GM12878 (cell line): ENCODE measurements around the gene SNX10. TPM values are rescaled to one million over a fixed set of nuclear protein-coding genes. Genes with fewer than 3 reads are reported as not detected.
A peak's percentile ranks its signal among the peaks of the same experiment; 100 is the strongest.

ENCODE experiments used
- ASH2L ChIP-seq: fragments of 300-600, 200-600 bp; sonication (generic); IDR thresholded peaks from 2 replicates; pipeline ENCODE4 v1.6.1; 2017; ENCODE audit warnings: low read depth, mild to moderate bottlenecking, borderline replicate concordance
- BCL11A ChIP-seq: IDR thresholded peaks from 2 replicates; pipeline ENCODE4 v1.6.1; 2011; ENCODE audit warnings: low read depth, low read length
- CHD2 ChIP-seq: IDR thresholded peaks from 2 replicates; pipeline ENCODE4 v1.6.1; 2011; ENCODE audit warnings: low read depth, low read length, improper control_type of control experiment, borderline replicate concordance
- DPF2 ChIP-seq: fragments of 450-650 bp; IDR thresholded peaks from 2 replicates; pipeline ENCODE4 v1.6.1; 2017; ENCODE audit warnings: mild to moderate bottlenecking
- EZH2 ChIP-seq: IDR thresholded peaks from 2 replicates; pipeline ENCODE4 v1.6.1; 2012; ENCODE audit warnings: low read depth, mild to moderate bottlenecking, control low read depth, inconsistent platforms, low read length, borderline replicate concordance; ENCODE audit not compliant: control insufficient read depth
- FOXM1 ChIP-seq: IDR thresholded peaks from 2 replicates; pipeline ENCODE4 v1.6.1; 2012; ENCODE audit warnings: low read depth, mild to moderate bottlenecking, inconsistent platforms, low read length, moderate library complexity
- HCFC1 ChIP-seq: fragments of 150-350 bp; IDR thresholded peaks from 2 replicates; pipeline ENCODE4 v1.6.1; 2014; ENCODE audit warnings: low read length
- HDAC6 ChIP-seq: fragments of 200-600 bp; sonication (generic); IDR thresholded peaks from one replicate; pipeline ENCODE4 v1.8.0; 2017; ENCODE audit warnings: antibody characterized with exemption; ENCODE audit not compliant: unreplicated experiment
- IKZF2 ChIP-seq, 2 experiments: fragments of 450-650 bp; IDR thresholded peaks; 2 replicates each; pipeline ENCODE4 v1.6.1; 2017; ENCODE audit warnings: mild to moderate bottlenecking in 2 of 2, moderate library complexity in 2 of 2
- JUND ChIP-seq: IDR thresholded peaks from 2 replicates; pipeline ENCODE4 v1.6.1; 2012; ENCODE audit warnings: low read depth, mild to moderate bottlenecking, low read length, improper control_type of control experiment, moderate library complexity
- KAT2A ChIP-seq: conservative IDR thresholded peaks from 2 replicates; pipeline ENCODE4 v1.6.1; 2011; ENCODE audit warnings: low read depth, low read length; ENCODE audit not compliant: control insufficient read depth
- KLF5 ChIP-seq: fragments of 450-650 bp; IDR thresholded peaks from 2 replicates; pipeline ENCODE4 v1.6.1; 2014; ENCODE audit warnings: mild to moderate bottlenecking; ENCODE audit not compliant: partially characterized antibody
- LARP7 ChIP-seq: fragments of 450-650 bp; IDR thresholded peaks from 2 replicates; pipeline ENCODE4 v1.6.1; 2017; ENCODE audit warnings: mild to moderate bottlenecking
- MTA2 ChIP-seq: fragments of 450-650 bp; IDR thresholded peaks from 2 replicates; pipeline ENCODE4 v1.6.1; 2016; ENCODE audit warnings: low read depth, mild to moderate bottlenecking, moderate library complexity
- MXI1 ChIP-seq: fragments of 150-350 bp; IDR thresholded peaks from 2 replicates; pipeline ENCODE4 v1.6.1; 2011; ENCODE audit warnings: low read depth, mild to moderate bottlenecking, inconsistent platforms, low read length, improper control_type of control experiment
- NBN ChIP-seq: fragments of 450-650 bp; IDR thresholded peaks from 2 replicates; pipeline ENCODE4 v1.6.1; 2016
- NR2F1 ChIP-seq: fragments of 450-650 bp; conservative IDR thresholded peaks from 2 replicates; pipeline ENCODE4 v1.6.1; 2017; ENCODE audit warnings: mild to moderate bottlenecking
- NRF1 ChIP-seq: conservative IDR thresholded peaks from 2 replicates; pipeline ENCODE4 v1.6.1; 2011; ENCODE audit warnings: mild to moderate bottlenecking, low read depth, low read length, improper control_type of control experiment
- POLR2AphosphoS5 ChIP-seq: IDR thresholded peaks from 2 replicates; pipeline ENCODE4 v1.6.1; 2011; ENCODE audit warnings: mild to moderate bottlenecking, low read length, inconsistent platforms
- SMAD1 ChIP-seq: fragments of 450-650 bp; IDR thresholded peaks from 2 replicates; pipeline ENCODE4 v1.6.1; 2018; ENCODE audit warnings: mild to moderate bottlenecking, low read depth; ENCODE audit not compliant: partially characterized antibody
- STAT1 ChIP-seq: fragments of 450-650 bp; conservative IDR thresholded peaks from 2 replicates; pipeline ENCODE4 v1.6.1; 2014; ENCODE audit warnings: antibody characterized with exemption, mild to moderate bottlenecking
- STAT3 ChIP-seq: IDR thresholded peaks from 2 replicates; pipeline ENCODE4 v1.6.1; 2011; ENCODE audit warnings: low read depth, low read length, improper control_type of control experiment
- TCF3 ChIP-seq: IDR thresholded peaks from 2 replicates; pipeline ENCODE4 v1.6.1; 2012; ENCODE audit warnings: low read depth, mild to moderate bottlenecking, low read length, borderline replicate concordance; ENCODE audit not compliant: insufficient read depth
- ZNF217 ChIP-seq: fragments of 450-650 bp; IDR thresholded peaks from 2 replicates; pipeline ENCODE4 v1.6.1; 2017; ENCODE audit warnings: antibody characterized with exemption, mild to moderate bottlenecking
- polyA plus RNA-seq, 11 experiments: library from polyadenylated mRNA; depleted of rRNA in 4 of 11; unstranded in 6 of 11; stranded (reverse) in 5 of 11; fragments of >200 nt; fragmentation: Nextera tagmentation in 4 of 11; fragmentation: Illumina TruSeq in 1 of 11; extraction: Ambion mirVana in 4 of 11; extraction: Trizol in 1 of 11; gene quantifications; 1 replicate in 1 of 11; 2 replicates in 10 of 11; pipeline versions ENCODE4 v1.2.1 to v1.2.3, GENCODE V29; 2011 to 2016; ENCODE audit warnings: inconsistent platforms in 2 of 11, missing spikeins in 2 of 11, low read depth in 1 of 11
- total RNA-seq, 4 experiments: library from RNA; depleted of rRNA in 3 of 4; stranded (reverse); fragments of >200 nt in 3 of 4; fragmentation: Illumina TruSeq in 1 of 4; extraction: Trizol in 1 of 4; gene quantifications; 2 replicates each; pipeline versions ENCODE4 v1.2.1 to v1.2.3, GENCODE V29; 2013 to 2021
- TF ChIP-seq, protein P1 (sequence below): IDR thresholded peaks from 2 replicates; pipeline ENCODE4 v1.6.1; 2011; ENCODE audit warnings: mild to moderate bottlenecking, low read depth, low read length, moderate library complexity; ENCODE audit not compliant: insufficient replicate concordance
- TF ChIP-seq, protein P2 (sequence below): fragments of 450-650 bp; IDR thresholded peaks from 2 replicates; pipeline ENCODE4 v1.6.1; 2017; ENCODE audit warnings: borderline replicate concordance
- TF ChIP-seq, protein P3 (sequence below): IDR thresholded peaks from 2 replicates; pipeline ENCODE4 v1.6.1; 2011; ENCODE audit warnings: borderline replicate concordance, low read depth, mild to moderate bottlenecking, moderate library complexity, low read length; ENCODE audit not compliant: insufficient read depth, poor library complexity, severe bottlenecking

Gene SNX10
- total and polyA plus RNA-seq, 10 of the 15 experiments (the other 5 are each of a cell fraction or from before 2014, with no cell fraction given) = 22.0 to 56.2 (median 30.1) TPM

DNA sequence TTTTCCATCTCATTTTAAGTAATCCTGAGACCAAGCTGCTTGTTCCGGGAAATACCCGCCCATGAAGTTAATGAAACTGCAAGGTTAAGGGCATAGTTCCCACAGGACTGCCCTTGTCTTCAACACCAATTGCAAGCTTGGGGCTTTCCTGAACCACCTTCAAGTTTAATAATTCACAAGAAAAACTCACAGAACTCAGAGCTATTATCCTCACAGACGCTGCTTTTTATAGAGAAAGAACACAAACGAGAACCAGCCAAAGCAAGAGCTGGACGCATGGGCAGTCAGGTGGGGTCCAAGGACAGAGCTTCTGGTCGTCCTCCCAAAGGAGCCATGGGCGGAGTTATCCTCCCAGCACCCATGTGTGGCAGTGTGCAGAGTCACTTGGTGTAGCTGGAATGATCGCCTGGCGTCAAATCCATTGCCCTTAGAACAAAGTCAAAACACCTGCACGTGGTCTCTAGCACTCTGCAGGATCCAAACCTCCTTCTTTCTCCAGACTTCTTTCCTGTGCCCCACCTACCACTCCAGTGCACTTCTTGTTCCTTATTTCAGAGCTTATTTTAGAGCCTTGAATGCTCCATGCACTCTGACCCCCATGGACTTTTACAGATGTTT is 56.7 kb downstream of the SNX10 start (continued):
- TF ChIP-seq NR2F1 (peak; percentile 93), MTA2 (peak; percentile 81), ASH2L (no peak), STAT3 (no peak), LARP7 (0 out of 2 replicates have a peak, but pooled peaks have one; percentile 30), NBN (peak; percentile 77; the same call in 1 of the 2 replicates), ZNF217 (no peak), CHD2 (peak; percentile 43; the same call in 1 of the 2 replicates), MXI1 (no peak), KLF5 (no peak), HCFC1 (no peak), FOXM1 (no peak), EZH2 (no peak), HDAC6 (no peak), NRF1 (no peak), TCF3 (no peak), IKZF2 (IDR thresholded peaks at IDR 0.05) (peak; percentile 88 to 90), POLR2AphosphoS5 (no peak), KAT2A (no peak), JUND (no peak), STAT1 (no peak), DPF2 (no peak), SMAD1 (no peak), BCL11A (peak; percentile 15; the same call in 1 of the 2 replicates)
- TF ChIP-seq, protein P1, sequence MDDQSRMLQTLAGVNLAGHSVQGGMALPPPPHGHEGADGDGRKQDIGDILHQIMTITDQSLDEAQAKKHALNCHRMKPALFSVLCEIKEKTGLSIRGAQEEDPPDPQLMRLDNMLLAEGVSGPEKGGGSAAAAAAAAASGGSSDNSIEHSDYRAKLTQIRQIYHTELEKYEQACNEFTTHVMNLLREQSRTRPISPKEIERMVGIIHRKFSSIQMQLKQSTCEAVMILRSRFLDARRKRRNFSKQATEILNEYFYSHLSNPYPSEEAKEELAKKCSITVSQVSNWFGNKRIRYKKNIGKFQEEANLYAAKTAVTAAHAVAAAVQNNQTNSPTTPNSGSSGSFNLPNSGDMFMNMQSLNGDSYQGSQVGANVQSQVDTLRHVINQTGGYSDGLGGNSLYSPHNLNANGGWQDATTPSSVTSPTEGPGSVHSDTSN = no peak
- TF ChIP-seq, protein P2, sequence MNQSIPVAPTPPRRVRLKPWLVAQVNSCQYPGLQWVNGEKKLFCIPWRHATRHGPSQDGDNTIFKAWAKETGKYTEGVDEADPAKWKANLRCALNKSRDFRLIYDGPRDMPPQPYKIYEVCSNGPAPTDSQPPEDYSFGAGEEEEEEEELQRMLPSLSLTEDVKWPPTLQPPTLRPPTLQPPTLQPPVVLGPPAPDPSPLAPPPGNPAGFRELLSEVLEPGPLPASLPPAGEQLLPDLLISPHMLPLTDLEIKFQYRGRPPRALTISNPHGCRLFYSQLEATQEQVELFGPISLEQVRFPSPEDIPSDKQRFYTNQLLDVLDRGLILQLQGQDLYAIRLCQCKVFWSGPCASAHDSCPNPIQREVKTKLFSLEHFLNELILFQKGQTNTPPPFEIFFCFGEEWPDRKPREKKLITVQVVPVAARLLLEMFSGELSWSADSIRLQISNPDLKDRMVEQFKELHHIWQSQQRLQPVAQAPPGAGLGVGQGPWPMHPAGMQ = no peak
- TF ChIP-seq, protein P3, sequence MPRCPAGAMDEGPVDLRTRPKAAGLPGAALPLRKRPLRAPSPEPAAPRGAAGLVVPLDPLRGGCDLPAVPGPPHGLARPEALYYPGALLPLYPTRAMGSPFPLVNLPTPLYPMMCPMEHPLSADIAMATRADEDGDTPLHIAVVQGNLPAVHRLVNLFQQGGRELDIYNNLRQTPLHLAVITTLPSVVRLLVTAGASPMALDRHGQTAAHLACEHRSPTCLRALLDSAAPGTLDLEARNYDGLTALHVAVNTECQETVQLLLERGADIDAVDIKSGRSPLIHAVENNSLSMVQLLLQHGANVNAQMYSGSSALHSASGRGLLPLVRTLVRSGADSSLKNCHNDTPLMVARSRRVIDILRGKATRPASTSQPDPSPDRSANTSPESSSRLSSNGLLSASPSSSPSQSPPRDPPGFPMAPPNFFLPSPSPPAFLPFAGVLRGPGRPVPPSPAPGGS = no peak
